Mucosa of rectum (tissue), 2 donors: Measurements from ENCODE around the gene KLK15.
A peak's percentile ranks its signal among the peaks of the same experiment; 100 is the strongest.

Source experiments
- H3K27ac ChIP-seq, 2 donors: one replicate each; pipeline ENCODE4 v1.7.0; 2013; ENCODE audit warnings: inconsistent platforms in 2 of 2, low read depth in 2 of 2, low read length in 2 of 2
- H3K27me3 ChIP-seq, 2 donors: one replicate each; pipeline ENCODE4 v1.7.0; 2013; ENCODE audit warnings: low read length in 2 of 2; ENCODE audit not compliant: control insufficient read depth in 2 of 2, insufficient read depth in 2 of 2
- H3K36me3 ChIP-seq, 2 donors: one replicate each; pipeline ENCODE4 v1.7.0; 2013; ENCODE audit warnings: low read length in 2 of 2; ENCODE audit not compliant: control insufficient read depth in 2 of 2, insufficient read depth in 2 of 2
- H3K4me1 ChIP-seq, 2 donors: one replicate each; pipeline ENCODE4 v1.7.0; 2013; ENCODE audit warnings: low read length in 2 of 2, mild to moderate bottlenecking in 1 of 2; ENCODE audit not compliant: control insufficient read depth in 2 of 2, insufficient read depth in 2 of 2
- H3K4me3 ChIP-seq, 2 donors: one replicate each; pipeline ENCODE4 v1.7.0; 2013; ENCODE audit warnings: low read length in 2 of 2
- H3K9ac ChIP-seq, 2 donors: one replicate each; pipeline ENCODE4 v1.7.0; 2013; ENCODE audit warnings: low read length in 2 of 2, low read depth in 1 of 2, mild to moderate bottlenecking in 1 of 2
- H3K9me3 ChIP-seq, 2 donors: one replicate each; pipeline ENCODE4 v1.7.0; 2013; ENCODE audit warnings: low read length in 2 of 2; ENCODE audit not compliant: control insufficient read depth in 2 of 2
- donor health status: healthy.
- donor health status: Normal muscosa, but diverticular disease.

Gene KLK15

GRCh38 chr19:50833802-50834167, 411 bp upstream of the KLK15 start:
- peaks cover 0 to 7% of the 10 kb centered on the region in 2 donors for H3K27me3 ChIP-seq
- H3K36me3 ChIP-seq = no peaks in the 10 kb centered on the region
- no peak overlapping the region for H3K27ac ChIP-seq
- H3K9ac ChIP-seq = no peak overlapping the region
- no peaks in the 10 kb centered on the region for H3K9me3 ChIP-seq
- peaks cover 8 to 20% of the 10 kb centered on the region in 2 donors for H3K4me1 ChIP-seq
- H3K4me3 ChIP-seq = no peak overlapping the region

GRCh38 chr19:50832666-50833065, 708 bp downstream of the KLK15 start:
- Histone ChIP-seq H3K27ac (no peak overlapping the region), H3K4me3 (no peak overlapping the region), H3K9ac (no peak overlapping the region), H3K9me3 (no peaks in the 10 kb centered on the region), H3K36me3 (no peaks in the 10 kb centered on the region), H3K27me3 (peaks cover 0 to 5% of the 10 kb centered on the region in 2 donors), H3K4me1 (peaks cover 8 to 20% of the 10 kb centered on the region in 2 donors)

DNA sequence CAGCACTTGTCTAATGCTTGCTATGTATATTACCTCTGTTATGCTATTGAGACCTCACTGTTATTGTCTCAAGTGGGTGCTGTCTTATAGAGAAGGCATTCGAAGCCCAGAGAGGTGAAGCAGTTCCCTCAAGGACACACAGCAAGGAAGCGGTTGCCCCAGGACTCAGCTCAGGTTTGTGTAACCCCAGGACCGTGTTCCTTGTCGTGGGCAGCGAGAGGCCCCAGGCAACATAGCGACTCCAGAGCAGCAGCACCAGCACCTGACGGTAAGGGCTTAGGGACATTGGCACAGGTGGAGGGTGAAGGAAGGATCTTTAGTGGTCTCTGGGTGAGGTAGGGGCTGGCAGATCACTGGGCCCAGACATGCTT, 2.4 kb downstream of the KLK15 start:
- peak overlapping the region; percentile 21 to 70 for H3K27ac ChIP-seq

GRCh38 chr19:50830266-50831025, 2.9 kb downstream of the KLK15 start:
- no peak overlapping the region for H3K4me3 ChIP-seq
- H3K4me1 ChIP-seq = peaks cover 5% of the 10 kb centered on the region in 2 donors
- H3K9me3 ChIP-seq = no peaks in the 10 kb centered on the region
- H3K36me3 ChIP-seq = no peaks in the 10 kb centered on the region
- peak overlapping the region in 1 of 2 donors; percentile 47 for H3K9ac ChIP-seq
- H3K27ac ChIP-seq = peak overlapping the region; percentile 32 to 70
- H3K27me3 ChIP-seq = peaks cover 0 to 3% of the 10 kb centered on the region in 2 donors

More for the DNA sequence above, 2.4 kb downstream of the KLK15 start:
- peak overlapping the region in 1 of 2 donors; percentile 47 for H3K9ac ChIP-seq
- no peak overlapping the region for H3K4me3 ChIP-seq
- peaks cover 5 to 6% of the 10 kb centered on the region in 2 donors for H3K4me1 ChIP-seq
- H3K27me3 ChIP-seq = peaks cover 0 to 5% of the 10 kb centered on the region in 2 donors
- H3K9me3 ChIP-seq = no peaks in the 10 kb centered on the region
- no peaks in the 10 kb centered on the region for H3K36me3 ChIP-seq

DNA sequence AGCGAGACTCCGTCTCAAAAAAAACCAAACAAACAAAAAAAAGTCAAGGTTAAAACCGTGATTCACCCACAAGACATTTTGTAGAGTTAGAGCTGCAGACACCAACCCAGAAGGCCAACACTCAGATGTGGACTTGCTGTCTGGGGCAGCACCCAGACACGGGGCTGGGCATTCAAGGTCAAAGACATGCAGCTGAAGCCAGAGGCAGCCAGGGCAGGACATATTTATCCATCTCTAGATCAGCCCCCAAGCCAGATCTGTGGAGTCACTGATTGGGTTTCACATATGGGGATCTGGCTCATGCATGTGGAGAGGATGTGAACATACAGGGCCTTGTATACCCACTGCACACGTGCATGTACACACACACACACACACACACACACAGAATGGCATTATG, 3.6 kb downstream of the KLK15 start:
- no peak overlapping the region for H3K9ac ChIP-seq
- peaks cover 0 to 2% of the 10 kb centered on the region in 2 donors for H3K4me1 ChIP-seq
- no peaks in the 10 kb centered on the region for H3K9me3 ChIP-seq
- H3K27ac ChIP-seq = peak overlapping the region; percentile 15 to 32
- no peak overlapping the region for H3K4me3 ChIP-seq
- H3K27me3 ChIP-seq = peaks cover 0 to 3% of the 10 kb centered on the region in 2 donors
- no peaks in the 10 kb centered on the region for H3K36me3 ChIP-seq

DNA sequence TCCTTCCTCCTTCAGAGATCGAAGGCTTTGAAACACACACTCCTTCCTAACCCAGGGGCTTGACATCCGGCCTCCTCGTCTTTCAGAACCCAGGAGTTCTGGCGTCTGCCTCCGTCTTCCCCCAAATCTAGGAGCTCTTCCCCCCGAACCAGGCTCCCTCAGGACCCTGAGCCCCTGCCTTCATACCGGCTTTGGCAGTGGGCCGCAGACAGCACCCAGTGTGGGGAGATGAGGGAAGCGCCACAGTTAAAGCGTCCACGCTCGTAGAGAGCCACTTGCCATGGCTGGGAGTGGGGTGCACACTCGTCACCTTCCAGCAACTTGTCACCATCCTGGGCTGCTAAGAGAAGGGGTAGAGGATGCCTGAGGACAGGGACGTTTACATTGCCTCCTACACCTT, 5.9 kb downstream of the KLK15 start:
- Histone ChIP-seq H3K27me3 (peaks cover 0 to 3% of the 10 kb centered on the region in 2 donors), H3K4me3 (no peak overlapping the region), H3K9me3 (no peaks in the 10 kb centered on the region), H3K9ac (no peak overlapping the region), H3K27ac (no peak overlapping the region), H3K4me1 (peaks cover 4 to 22% of the 10 kb centered on the region in 2 donors), H3K36me3 (no peaks in the 10 kb centered on the region)

DNA sequence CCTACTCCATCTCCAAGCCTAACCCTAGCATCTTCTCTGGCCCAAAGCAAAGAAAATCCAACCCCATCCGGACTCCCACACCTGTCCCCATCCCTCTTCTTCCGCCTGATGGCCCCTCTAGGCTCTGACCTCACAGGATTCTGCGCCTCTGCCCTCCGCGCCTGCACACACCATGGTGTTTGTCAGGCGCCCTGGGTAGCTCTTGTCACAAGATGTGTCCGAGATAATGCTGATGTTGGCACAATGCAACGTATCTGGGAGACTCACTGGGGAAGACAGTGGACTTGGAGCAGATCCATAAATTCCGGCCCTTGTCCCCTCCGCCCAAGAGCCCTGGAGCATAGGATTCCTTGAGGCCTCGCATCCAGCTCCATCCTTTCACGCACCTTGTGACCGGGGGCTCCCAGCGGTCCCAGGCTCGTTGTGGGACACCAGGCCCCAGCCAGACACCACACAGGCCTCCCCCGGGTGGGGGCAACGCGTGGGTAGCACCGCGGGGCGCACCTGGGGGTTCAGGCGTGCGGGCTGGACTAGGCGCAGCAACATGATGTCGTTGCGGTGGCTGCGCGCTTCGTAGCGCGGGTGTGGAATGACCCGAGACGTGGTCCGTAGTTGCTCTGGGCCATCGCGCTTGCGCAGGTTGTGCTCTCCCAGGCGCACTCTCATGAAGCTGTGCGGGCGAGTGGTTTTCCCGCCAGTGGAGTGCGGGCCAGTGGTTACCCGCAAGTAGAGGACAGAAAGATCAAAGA, 6.7 kb downstream of the KLK15 start:
- no peaks in the 10 kb centered on the region for H3K9me3 ChIP-seq
- H3K36me3 ChIP-seq = no peaks in the 10 kb centered on the region
- peaks cover 0 to 3% of the 10 kb centered on the region in 2 donors for H3K27me3 ChIP-seq
- H3K4me3 ChIP-seq = no peak overlapping the region
- H3K27ac ChIP-seq = no peak overlapping the region
- H3K9ac ChIP-seq = no peak overlapping the region
- H3K4me1 ChIP-seq = peaks cover 5 to 30% of the 10 kb centered on the region in 2 donors

GRCh38 chr19:50823389-50824042, 9.9 kb downstream of the KLK15 start, which contains the start of gene KLK1:
Gene KLK1, minus strand, starts transcription at chr19:50823787. Its CDS starts 39 bp downstream, at chr19:50823748.
- H3K4me3 ChIP-seq = no peak within 1 kb of the TSS
- peak within 1 kb of the TSS; percentile 76 to 89 for H3K27ac ChIP-seq
- H3K4me1 ChIP-seq = peaks cover 19 to 49% of the 10 kb centered on the region in 2 donors
- no peaks in the 10 kb centered on the region for H3K9me3 ChIP-seq
- H3K9ac ChIP-seq = peak within 1 kb of the TSS in 1 of 2 donors; percentile 39
- peaks cover 8% of the 10 kb centered on the region in 2 donors for H3K27me3 ChIP-seq
- no peaks in the 10 kb centered on the region for H3K36me3 ChIP-seq

DNA sequence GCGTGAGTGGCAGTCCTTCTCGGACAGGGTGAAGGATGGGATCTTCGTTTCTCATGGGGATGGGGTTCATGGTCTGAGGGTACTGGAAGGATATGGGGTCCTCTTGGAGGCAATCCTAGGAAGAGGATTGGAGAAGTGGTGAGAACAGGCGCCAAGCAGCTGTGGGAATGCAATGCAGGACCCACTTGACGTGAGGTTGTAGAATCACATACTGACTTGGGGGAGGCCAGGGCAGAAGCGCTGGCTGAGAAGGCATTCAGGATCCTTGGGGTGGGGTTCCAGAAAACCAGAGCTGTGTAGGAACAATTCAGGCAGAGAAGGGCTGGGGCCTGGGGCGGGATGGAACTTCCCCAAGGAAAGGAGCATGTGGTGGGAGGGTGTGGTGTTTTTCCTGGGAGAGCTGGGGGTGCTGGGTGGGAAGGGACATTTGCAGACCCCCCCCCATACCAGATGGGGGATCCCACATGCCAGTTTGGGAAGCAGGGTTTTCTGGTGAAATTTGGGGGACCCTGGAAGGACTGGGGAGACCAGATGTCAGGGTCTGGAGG, 10.6 kb downstream of the KLK15 start:
- H3K4me3 ChIP-seq = no peak overlapping the region
- peak overlapping the region in 1 of 2 donors; percentile 27 for H3K9ac ChIP-seq
- peaks cover 24 to 53% of the 10 kb centered on the region in 2 donors for H3K4me1 ChIP-seq
- peak overlapping the region; percentile 76 to 89 for H3K27ac ChIP-seq
- no peaks in the 10 kb centered on the region for H3K9me3 ChIP-seq
- H3K27me3 ChIP-seq = peaks cover 8 to 12% of the 10 kb centered on the region in 2 donors
- H3K36me3 ChIP-seq = no peaks in the 10 kb centered on the region
